WTC11 (cell line): ENCODE results near the gene INO80B.

Experiments used
- CTCF ChIP-seq: fragments of 200-600 bp; IDR thresholded peaks from 2 replicates; pipeline ENCODE4 v1.8.0; 2022; ENCODE audit warnings: antibody characterized with exemption
- GABPB1 ChIP-seq: sonication (generic); formaldehyde crosslinking; IDR thresholded peaks from 2 replicates; pipeline ENCODE4 v1.8.1; 2023; ENCODE audit warnings: mild to moderate bottlenecking, missing genetic modification reagents
- TP53 ChIP-seq: sonication (generic); formaldehyde crosslinking; IDR thresholded peaks from 2 replicates; pipeline ENCODE4 v1.8.1; 2023; ENCODE audit warnings: mild to moderate bottlenecking, missing genetic modification reagents

- TF ChIP-seq CTCF (no peak), GABPB1 (CRISPR knock-in tag) (no peak), TP53 (no peak)
Observed at GRCh38 chr2:74418312-74418711, 36.6 kb upstream of the INO80B start.
